CD4-positive, alpha-beta T cell treated with Interleukin-17A for 4 hours (primary cell): ENCODE measurements around the gene PRIM2.
"Not testable (repeated sequence)": the region's sequence is repeated elsewhere in the genome, so short reads cannot be mapped to it uniquely, and the experiment has no call there.

ENCODE experiments used
- DNase-seq: peaks from one replicate; pipeline ENCODE4 v3.0.0-alpha.2; 2020; ENCODE audit warnings: mixed read lengths

The PRIM2 gene

GRCh38 chr6:57317060-57317943, at the start of gene PRIM2:
PRIM2 (plus strand) TSS chr6:57317630; CDS start chr6:57318446, 816 bp downstream.
- DNase-seq: peak; percentile 87

- DNase-seq: no peak
Observed at GRCh38 chr6:57268294-57268640, 49.2 kb upstream of the PRIM2 start.

GRCh38 chr6:57274113-57274824, 43.2 kb upstream of the PRIM2 start:
- not testable (repeated sequence) for DNase-seq

GRCh38 chr6:57275384-57275783, 42.0 kb upstream of the PRIM2 start:
- no peak for DNase-seq

GRCh38 chr6:57276946-57277345, 40.5 kb upstream of the PRIM2 start:
- DNase-seq: no peak

GRCh38 chr6:57278570-57278969, 38.9 kb upstream of the PRIM2 start:
- DNase-seq: no peak

- no peak for DNase-seq
Observed at GRCh38 chr6:57279013-57279412, 38.4 kb upstream of the PRIM2 start.

GRCh38 chr6:57283106-57283505, 34.3 kb upstream of the PRIM2 start:
- no peak for DNase-seq

GRCh38 chr6:57283911-57284455, 33.4 kb upstream of the PRIM2 start:
- no peak for DNase-seq

- DNase-seq: not testable (repeated sequence)
Observed at GRCh38 chr6:57288136-57288535, 29.3 kb upstream of the PRIM2 start.

GRCh38 chr6:57293472-57293871, 24.0 kb upstream of the PRIM2 start:
- not testable (repeated sequence) for DNase-seq

- DNase-seq: no peak
Observed at GRCh38 chr6:57294862-57295445, 22.5 kb upstream of the PRIM2 start.

- no peak for DNase-seq
Observed at GRCh38 chr6:57297505-57297904, 19.9 kb upstream of the PRIM2 start.

- no peak for DNase-seq
Observed at GRCh38 chr6:57298741-57299140, 18.7 kb upstream of the PRIM2 start.

- DNase-seq: no peak
Observed at GRCh38 chr6:57301757-57302156, 15.7 kb upstream of the PRIM2 start.

- DNase-seq: no peak
Observed at GRCh38 chr6:57302477-57302876, 15.0 kb upstream of the PRIM2 start.

- DNase-seq: no peak
Observed at GRCh38 chr6:57303931-57304681, 13.3 kb upstream of the PRIM2 start.

GRCh38 chr6:57305107-57305506, 12.3 kb upstream of the PRIM2 start:
- DNase-seq: no peak

- no peak for DNase-seq
Observed at GRCh38 chr6:57305761-57306160, 11.7 kb upstream of the PRIM2 start.

GRCh38 chr6:57306273-57306672, 11.2 kb upstream of the PRIM2 start:
- DNase-seq: no peak

GRCh38 chr6:57307850-57308249, 9.6 kb upstream of the PRIM2 start:
- DNase-seq: no peak

- not testable (repeated sequence) for DNase-seq
Observed at GRCh38 chr6:57308755-57309154, 8.7 kb upstream of the PRIM2 start.
